ENCODE results near the gene CRK. TPM values are rescaled to one million over a fixed set of nuclear protein-coding genes. Genes with fewer than 3 reads are reported as not detected.

CRK gene
- total and polyA plus RNA-seq, 10 of the 15 experiments (the other 5 are each of a cell fraction or from before 2014, with no cell fraction given), result 11.1 to 23.8 (median 20.5) TPM

GRCh38 chr17:1474402-1475189 is 18.6 kb upstream of the CRK start (continued):
- TF ChIP-seq IRF5 (IDR thresholded peaks at IDR 0.05; ENCODE audit: borderline replicate concordance) (no peak), POLR2A (IDR thresholded peaks at IDR 0.05; ENCODE audit: low read depth, low read length) (peak; percentile 66), ZBTB4 (CRISPR knock-in tag; IDR thresholded peaks at IDR 0.05) (no peak), CHD4 (IDR thresholded peaks at IDR 0.05) (no peak), CBX3 (IDR thresholded peaks at IDR 0.05; ENCODE audit: borderline replicate concordance, low read depth) (no peak), TBL1XR1 (IDR thresholded peaks at IDR 0.05; ENCODE audit: low read depth, low read length) (peak; percentile 70; the same call in 1 of the 2 replicates), ZNF687 (IDR thresholded peaks at IDR 0.05) (peak; percentile 57; the same call in 1 of the 2 replicates), POLR2AphosphoS5 (IDR thresholded peaks at IDR 0.05; ENCODE audit: low read length) (peak; percentile 3; the same call in 1 of the 2 replicates), FOXM1 (IDR thresholded peaks at IDR 0.05; ENCODE audit: low read depth, low read length) (peak; percentile 35; the same call in 1 of the 2 replicates), KLF5 (IDR thresholded peaks at IDR 0.05; ENCODE audit: partially characterized antibody) (no peak), MLLT1 (IDR thresholded peaks at IDR 0.05) (no peak), MEF2A (IDR thresholded peaks at IDR 0.05; ENCODE audit: insufficient read depth, low read depth, low read length) (peak; percentile 60; the same call in 1 of the 2 replicates), JUNB (IDR thresholded peaks at IDR 0.05) (no peak), BCL3 (IDR thresholded peaks at IDR 0.05; ENCODE audit: borderline replicate concordance, insufficient read depth, low read depth, low read length, poor library complexity, severe bottlenecking) (no peak), TCF7 (IDR thresholded peaks at IDR 0.05; ENCODE audit: borderline replicate concordance) (no peak), SREBF2 (IDR thresholded peaks at IDR 0.05; ENCODE audit: low read length) (no peak), RELA (IDR thresholded peaks at IDR 0.05; ENCODE audit: borderline replicate concordance, partially characterized antibody) (peak; percentile 95), EGR1 (IDR thresholded peaks at IDR 0.05; ENCODE audit: borderline replicate concordance in 1 of 2, low read depth in 2 of 2, low read length in 2 of 2) (peak in 1 of 2 experiments; percentile 98; a peak in 2 of 3 replicates)
